ENCODE measurements around the gene CLEC18A. TPM values are rescaled to one million over a fixed set of nuclear protein-coding genes. Genes with fewer than 3 reads are reported as not detected.

The CLEC18A gene
- total and polyA plus RNA-seq, 8 donors, result 0.28 to 5.5 (median 0.68) TPM

GRCh38 chr16:69917739-69918138 is 33.4 kb upstream of the CLEC18A start:
- WGBS, 2 donors, result 58 to 63% methylated on average over 20 of the region's 20 CpGs
- intact Hi-C loops (cut with DNase I), result no loop called here
- peak; percentile 83 to 93 (median 90) for ATAC-seq
- TF ChIP-seq, protein P1, sequence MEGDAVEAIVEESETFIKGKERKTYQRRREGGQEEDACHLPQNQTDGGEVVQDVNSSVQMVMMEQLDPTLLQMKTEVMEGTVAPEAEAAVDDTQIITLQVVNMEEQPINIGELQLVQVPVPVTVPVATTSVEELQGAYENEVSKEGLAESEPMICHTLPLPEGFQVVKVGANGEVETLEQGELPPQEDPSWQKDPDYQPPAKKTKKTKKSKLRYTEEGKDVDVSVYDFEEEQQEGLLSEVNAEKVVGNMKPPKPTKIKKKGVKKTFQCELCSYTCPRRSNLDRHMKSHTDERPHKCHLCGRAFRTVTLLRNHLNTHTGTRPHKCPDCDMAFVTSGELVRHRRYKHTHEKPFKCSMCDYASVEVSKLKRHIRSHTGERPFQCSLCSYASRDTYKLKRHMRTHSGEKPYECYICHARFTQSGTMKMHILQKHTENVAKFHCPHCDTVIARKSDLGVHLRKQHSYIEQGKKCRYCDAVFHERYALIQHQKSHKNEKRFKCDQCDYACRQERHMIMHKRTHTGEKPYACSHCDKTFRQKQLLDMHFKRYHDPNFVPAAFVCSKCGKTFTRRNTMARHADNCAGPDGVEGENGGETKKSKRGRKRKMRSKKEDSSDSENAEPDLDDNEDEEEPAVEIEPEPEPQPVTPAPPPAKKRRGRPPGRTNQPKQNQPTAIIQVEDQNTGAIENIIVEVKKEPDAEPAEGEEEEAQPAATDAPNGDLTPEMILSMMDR (IDR thresholded peaks at IDR 0.05), result no peak
- H3K4me1 ChIP-seq, result no peaks in the 10 kb centered on the region
- H3K27ac ChIP-seq, result peak overlapping the region; percentile 44 to 69 (median 56)
- no peak for FAIRE-seq
- no peaks in the 10 kb centered on the region for H3K36me3 ChIP-seq
- DNase-seq, result peak in 5 of 6 donors; percentile 27 to 80 (median 65)
- no peaks in the 10 kb centered on the region for H3K27me3 ChIP-seq
- no peak overlapping the region for H3K4me3 ChIP-seq
- no peaks in the 10 kb centered on the region for H3K9me3 ChIP-seq

DNA sequence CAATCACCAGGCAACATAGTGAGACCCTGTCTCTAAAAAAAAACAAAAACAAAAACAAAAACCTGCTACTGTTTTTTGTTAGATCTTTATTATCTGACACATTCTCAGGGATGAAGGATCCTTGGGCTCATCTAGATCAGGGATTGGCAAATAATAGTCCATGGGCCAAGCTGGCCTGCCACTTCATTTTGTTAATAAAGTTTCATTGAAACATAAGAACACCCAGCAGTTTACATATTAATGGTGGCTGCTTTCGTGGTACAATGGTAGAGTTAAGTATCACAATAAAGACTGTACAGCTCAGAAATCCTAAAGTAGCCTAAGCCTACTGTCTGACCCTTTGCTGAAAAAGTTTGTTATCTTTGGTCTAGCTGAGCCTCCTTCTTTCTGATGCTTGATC is 32.9 kb upstream of the CLEC18A start:
- TF ChIP-seq, protein P1 (IDR thresholded peaks at IDR 0.05), result no peak
- ATAC-seq (no peak), FAIRE-seq (no peak), DNase-seq (no peak)
- Histone ChIP-seq H3K36me3 (no peaks in the 10 kb centered on the region), H3K4me3 (no peak overlapping the region), H3K4me1 (no peaks in the 10 kb centered on the region), H3K9me3 (no peaks in the 10 kb centered on the region), H3K27ac (peak overlapping the region; percentile 44 to 69 (median 56)), H3K27me3 (no peaks in the 10 kb centered on the region)
- intact Hi-C loops (cut with DNase I), result no loop called here
- 83 to 86% methylated on average over 1 of the region's 1 CpG for WGBS, 2 donors

DNA sequence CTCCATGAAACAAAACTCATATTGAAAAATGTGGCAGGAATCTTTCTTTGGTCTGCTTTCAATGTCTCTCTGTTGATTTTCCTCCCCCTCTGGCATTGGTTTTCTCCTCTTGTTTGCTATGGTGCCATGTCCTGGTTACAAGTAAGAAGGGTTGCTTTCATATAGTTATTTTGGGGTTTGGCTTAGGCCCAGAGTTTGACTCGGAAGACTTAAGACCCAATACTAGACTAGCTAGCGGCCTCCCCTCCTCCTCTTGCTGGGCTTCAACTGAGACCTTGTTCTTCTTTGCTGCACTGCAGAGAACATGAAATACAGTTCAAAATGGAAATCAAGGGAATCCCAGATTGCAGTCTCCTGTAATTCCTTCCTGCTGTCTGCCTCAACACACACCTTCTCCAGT is 30.0 kb upstream of the CLEC18A start:
- H3K9me3 ChIP-seq, result no peaks in the 10 kb centered on the region
- DNase-seq, result no peak
- no peak overlapping the region for H3K27ac ChIP-seq
- intact Hi-C loops (cut with DNase I), result no loop called here
- H3K27me3 ChIP-seq, result no peaks in the 10 kb centered on the region
- H3K4me3 ChIP-seq, result no peak overlapping the region
- H3K4me1 ChIP-seq, result no peaks in the 10 kb centered on the region
- FAIRE-seq, result no peak
- WGBS, 2 donors, result 90 to 94% methylated on average over 2 of the region's 2 CpGs
- ATAC-seq, result no peak
- H3K36me3 ChIP-seq, result no peaks in the 10 kb centered on the region
- TF ChIP-seq, protein P1 (IDR thresholded peaks at IDR 0.05), result no peak

- Histone ChIP-seq H3K4me3 (no peak overlapping the region), H3K4me1 (no peaks in the 10 kb centered on the region), H3K27me3 (no peaks in the 10 kb centered on the region), H3K27ac (no peak overlapping the region), H3K36me3 (no peaks in the 10 kb centered on the region), H3K9me3 (no peaks in the 10 kb centered on the region)
- TF ChIP-seq, protein P1 (IDR thresholded peaks at IDR 0.05), result no peak
- DNase-seq, result no peak
- no peak for FAIRE-seq
- WGBS, 2 donors, result 90 to 95% methylated on average over 6 of the region's 6 CpGs
- no peak for ATAC-seq
- intact Hi-C loops (cut with DNase I), result no loop called here
Observed at GRCh38 chr16:69922200-69922599, 28.9 kb upstream of the CLEC18A start.

GRCh38 chr16:69924041-69924775 is 26.9 kb upstream of the CLEC18A start:
- intact Hi-C loops (cut with DNase I), result no loop called here
- Histone ChIP-seq H3K9me3 (no peaks in the 10 kb centered on the region), H3K27me3 (no peaks in the 10 kb centered on the region), H3K4me1 (no peaks in the 10 kb centered on the region), H3K27ac (peak overlapping the region in 3 of 4 donors; percentile 33 to 76 (median 72)), H3K36me3 (no peaks in the 10 kb centered on the region), H3K4me3 (no peak overlapping the region)
- 71 to 78% methylated on average over 11 of the region's 11 CpGs for WGBS, 2 donors
- TF ChIP-seq, protein P1 (IDR thresholded peaks at IDR 0.05), result no peak
- ATAC-seq (no peak), FAIRE-seq (no peak), DNase-seq (no peak)
